H1 (cell line): Measurements from ENCODE around the gene GLTP. TPM values are rescaled to one million over a fixed set of nuclear protein-coding genes. Genes with fewer than 3 reads are reported as not detected.
"Not testable (repeated sequence)": the region's sequence is repeated elsewhere in the genome, so short reads cannot be mapped to it uniquely, and the experiment has no call there.

Experiments
- CTCF ChIA-PET: fragments of 300-600 bp; sonication (Branson Sonifier 250); formaldehyde crosslinking; loops from one replicate; lab custom pipeline; 2021; ENCODE audit not compliant: partially characterized antibody; lab: Charles Lee
- POLR2A ChIA-PET: fragments of 300-600 bp; sonication (Branson Sonifier 250); formaldehyde crosslinking; loops from one replicate; lab custom pipeline; 2021; ENCODE audit warnings: inconsistent platforms; ENCODE audit not compliant: partially characterized antibody; lab: Charles Lee
- DNase-seq, 2 experiments: peaks; one replicate each; pipeline versions ENCODE4 v3.0.0 to v3.0.0-alpha.2; 2010 to 2022; ENCODE audit warnings: low spot score in 2 of 2, low read depth in 1 of 2, mixed read lengths in 1 of 2
- FAIRE-seq: peaks from 2 replicates; lab custom pipeline; 2011; peaks lifted over from hg19 to GRCh38; lab: Jason Lieb, UNC
- H2AFZ ChIP-seq: 2 replicates; pipeline ENCODE4 v1.8.1; 2012; ENCODE audit warnings: low read length, inconsistent platforms
- H2AK5ac ChIP-seq: 2 replicates; pipeline ENCODE4 v1.6.1; 2013; ENCODE audit warnings: low read depth, low read length
- H2BK120ac ChIP-seq: replicated peaks from 2 replicates; pipeline ENCODE3; 2013; ENCODE audit warnings: low read depth, low read length, inconsistent platforms
- H2BK12ac ChIP-seq: 2 replicates; pipeline ENCODE4 v1.6.1; 2013; ENCODE audit warnings: low read depth, low read length
- H2BK15ac ChIP-seq: 2 replicates; pipeline ENCODE4 v1.6.1; 2013; ENCODE audit warnings: low read length
- H2BK20ac ChIP-seq: 2 replicates; pipeline ENCODE4 v1.6.1; 2013; ENCODE audit warnings: low read length
- H2BK5ac ChIP-seq: 2 replicates; pipeline ENCODE4 v1.6.1; 2013; ENCODE audit warnings: low read depth, low read length
- H3K14ac ChIP-seq: 2 replicates; pipeline ENCODE4 v1.6.1; 2013; ENCODE audit warnings: inconsistent platforms; ENCODE audit not compliant: insufficient read length
- H3K18ac ChIP-seq: 2 replicates; pipeline ENCODE4 v1.6.1; 2013; ENCODE audit warnings: low read length; ENCODE audit errors: extremely low read depth
- H3K23ac ChIP-seq: 2 replicates; pipeline ENCODE4 v1.6.1; 2013; ENCODE audit warnings: inconsistent platforms; ENCODE audit not compliant: insufficient read length
- H3K23me2 ChIP-seq: 2 replicates; pipeline ENCODE4 v1.6.1; 2013; ENCODE audit warnings: low read depth, low read length
- H3K27ac ChIP-seq: 2 replicates; pipeline ENCODE4 v1.6.1; 2011; ENCODE audit warnings: low read depth, low read length, inconsistent platforms
- H3K27me3 ChIP-seq, 4 experiments: replicated peaks in 1 of 4; 1 replicate in 1 of 4; 2 replicates in 3 of 4; pipeline versions ENCODE4 v1.6.1 to v1.8.1; 2011 to 2013; ENCODE audit warnings: low read length in 3 of 4, mild to moderate bottlenecking in 3 of 4, inconsistent platforms in 2 of 4, mixed read lengths in 2 of 4, moderate library complexity in 1 of 4; ENCODE audit not compliant: control insufficient read depth in 3 of 4, insufficient read depth in 3 of 4; ENCODE audit errors: extremely low read depth in 1 of 4
- H3K36me3 ChIP-seq, 4 experiments: 2 replicates each; pipeline versions ENCODE4 v1.6.1 to v1.8.1; 2011 to 2013; ENCODE audit warnings: mild to moderate bottlenecking in 4 of 4, low read length in 3 of 4, moderate library complexity in 2 of 4, control low read depth in 1 of 4, inconsistent platforms in 1 of 4; ENCODE audit not compliant: insufficient read depth in 4 of 4, control insufficient read depth in 2 of 4
- H3K4ac ChIP-seq: replicated peaks from 2 replicates; pipeline ENCODE3; 2013; ENCODE audit warnings: low read length, low read depth, mixed read lengths, inconsistent platforms; ENCODE audit not compliant: insufficient read length
- H3K4me1 ChIP-seq, 4 experiments: replicated peaks in 1 of 4; 1 replicate in 1 of 4; 2 replicates in 3 of 4; pipeline versions ENCODE4 v1.6.1 to v1.8.1; 2011 to 2013; ENCODE audit warnings: low read length in 3 of 4, inconsistent platforms in 2 of 4, mixed read lengths in 1 of 4; ENCODE audit not compliant: insufficient read depth in 4 of 4, control insufficient read depth in 3 of 4
- H3K4me2 ChIP-seq, 2 experiments: 2 replicates each; pipeline versions ENCODE4 v1.6.1 to v1.8.1; 2011 to 2013; ENCODE audit warnings: low read depth in 2 of 2, low read length in 2 of 2, control low read depth in 1 of 2, inconsistent platforms in 1 of 2, mild to moderate bottlenecking in 1 of 2; ENCODE audit not compliant: insufficient read depth in 1 of 2
- H3K4me3 ChIP-seq, 4 experiments: fragments of 200-600, 300-600 bp in 1 of 4; sonication (generic), shearing (Covaris generic), sonication (Bioruptor Twin) in 1 of 4; 2 replicates each; pipeline versions ENCODE4 v1.5.1 to v1.8.1; 2011 to 2016; ENCODE audit warnings: low read length in 4 of 4, low read depth in 3 of 4, control low read depth in 2 of 4, inconsistent platforms in 2 of 4, mild to moderate bottlenecking in 2 of 4, mixed read lengths in 1 of 4, moderate library complexity in 1 of 4; ENCODE audit not compliant: insufficient read depth in 2 of 4; ENCODE audit errors: extremely low read depth in 1 of 4
- H3K56ac ChIP-seq: replicated peaks from 2 replicates; pipeline ENCODE3; 2013; ENCODE audit warnings: low read depth, mild to moderate bottlenecking, mixed read lengths, low read length, inconsistent platforms; ENCODE audit not compliant: insufficient read length
- H3K79me1 ChIP-seq: 2 replicates; pipeline ENCODE4 v1.6.1; 2013; ENCODE audit warnings: low read depth, low read length, control low read depth
- H3K79me2 ChIP-seq, 2 experiments: 2 replicates each; pipeline versions ENCODE4 v1.6.1 to v1.8.1; 2012 to 2013; ENCODE audit warnings: low read length in 2 of 2, mild to moderate bottlenecking in 2 of 2, inconsistent platforms in 1 of 2; ENCODE audit not compliant: insufficient read depth in 2 of 2, control insufficient read depth in 1 of 2
- H3K9ac ChIP-seq, 4 experiments: replicated peaks in 1 of 4; 1 replicate in 1 of 4; 2 replicates in 3 of 4; pipeline versions ENCODE4 v1.6.1 to v1.8.1; 2011 to 2013; ENCODE audit warnings: low read depth in 3 of 4, low read length in 3 of 4, control low read depth in 2 of 4, mild to moderate bottlenecking in 2 of 4, moderate library complexity in 2 of 4, inconsistent platforms in 1 of 4; ENCODE audit errors: extremely low read depth in 1 of 4
- H3K9me3 ChIP-seq, 2 experiments: 2 replicates each; pipeline versions ENCODE4 v1.6.1 to v1.8.1; 2012 to 2013; ENCODE audit warnings: mild to moderate bottlenecking in 2 of 2, moderate library complexity in 2 of 2, control low read depth in 1 of 2, inconsistent platforms in 1 of 2, low read depth in 1 of 2, low read length in 1 of 2, mixed read lengths in 1 of 2; ENCODE audit not compliant: insufficient read depth in 2 of 2
- H4K20me1 ChIP-seq, 2 experiments: replicated peaks in 1 of 2; 2 replicates each; pipeline versions ENCODE3 to v1.8.1; 2011 to 2013; ENCODE audit warnings: inconsistent platforms in 2 of 2, low read length in 2 of 2, mild to moderate bottlenecking in 1 of 2; ENCODE audit not compliant: insufficient read depth in 2 of 2, control insufficient read depth in 1 of 2
- H4K5ac ChIP-seq: 2 replicates; pipeline ENCODE4 v1.6.1; 2013; ENCODE audit warnings: low read length, low read depth, mixed read lengths, inconsistent platforms; ENCODE audit not compliant: insufficient read length
- H4K8ac ChIP-seq: 2 replicates; pipeline ENCODE4 v1.8.0; 2013; ENCODE audit warnings: mild to moderate bottlenecking, moderate library complexity, low read length, inconsistent platforms; ENCODE audit not compliant: insufficient read depth; ENCODE audit errors: extremely low read depth
- H4K91ac ChIP-seq: replicated peaks from 2 replicates; pipeline ENCODE3; 2013; ENCODE audit warnings: low read length, mixed read lengths, inconsistent platforms; ENCODE audit not compliant: insufficient read length
- ATF2 ChIP-seq: IDR thresholded peaks from 2 replicates; pipeline ENCODE4 v1.6.1; 2012; ENCODE audit warnings: low read length, inconsistent platforms
- ATF3 ChIP-seq: IDR thresholded peaks from 2 replicates; pipeline ENCODE4 v1.6.1; 2011; ENCODE audit warnings: low read depth, mild to moderate bottlenecking, low read length; ENCODE audit not compliant: insufficient read depth
- CTCF ChIP-seq, 3 experiments: IDR thresholded peaks; 1 replicate in 2 of 3; 2 replicates in 1 of 3; pipeline versions ENCODE4 v1.5.1 to v1.6.1; 2011; ENCODE audit warnings: low read length in 3 of 3, mild to moderate bottlenecking in 3 of 3, inconsistent platforms in 2 of 3, low read depth in 1 of 3, moderate library complexity in 1 of 3; ENCODE audit not compliant: insufficient read depth in 1 of 3; ENCODE audit errors: control extremely low read depth in 1 of 3
- KDM5A ChIP-seq: fragments of 200-600 bp; IDR thresholded peaks from 2 replicates; pipeline ENCODE4 v1.7.1; 2012; ENCODE audit warnings: mild to moderate bottlenecking, low read length, inconsistent platforms, mixed read lengths
- WGBS, 2 experiments: shearing (Covaris generic) in 1 of 2; methylation state at CpG; one replicate each; pipeline versions ENCODE4 v1.1.6 to v1.1.7; 2013 to 2015; ENCODE audit warnings: low lambda C conversion rate in 2 of 2, mixed read lengths in 2 of 2, inconsistent platforms in 1 of 2, low coverage in 1 of 2, missing lambda C conversion rate in 1 of 2; ENCODE audit not compliant: insufficient replicate concordance in 2 of 2, insufficient coverage in 1 of 2, insufficient read length in 1 of 2; ENCODE audit errors: extremely low coverage in 1 of 2, missing lambda C conversion rate in 1 of 2; 5-methylcytosine and 5-hydroxymethylcytosine counted together
- polyA plus RNA-seq, 7 experiments: library from polyadenylated mRNA; depleted of rRNA in 3 of 7; stranded (reverse) in 5 of 7; unstranded in 2 of 7; fragments of >200 nt in 5 of 7; fragments of 200-250 nt in 2 of 7; gene quantifications; 1 replicate in 5 of 7; 2 replicates in 1 of 7; 4 replicates in 1 of 7; pipeline versions ENCODE4 v1.2.1 to v1.2.3, GENCODE V29; 2011 to 2013; ENCODE audit warnings: missing spikeins in 2 of 7, mixed read lengths in 2 of 7
- total RNA-seq: library from RNA; stranded (reverse); fragmentation: NEBNext Ultra II Directional; extraction: Animal tissue kit (Norgen Biotek cat#: 25700); gene quantifications from 2 replicates; pipeline ENCODE4 v1.2.1, GENCODE V29; 2021

GLTP gene
- total and polyA plus RNA-seq, 2 of the 8 experiments (the other 6 are each of a cell fraction or from before 2014, with no cell fraction given) = 9.8 to 26.1 TPM

- TF ChIP-seq CTCF (IDR thresholded peaks at IDR 0.05; ENCODE audit: control extremely low read depth in 1 of 3, insufficient read depth in 1 of 3, low read depth in 1 of 3, low read length in 3 of 3) = no peak
- no peak for TF ChIP-seq KDM5A
- no peak for TF ChIP-seq ATF3
- no peak for TF ChIP-seq ATF2
Observed at GRCh38 chr12:109899783-109900751, 19.7 kb upstream of the GLTP start, which contains the start of gene TCHP (continued).

GRCh38 chr12:109899345-109899744 lies 19.0 kb upstream of the GLTP start:
- H3K36me3 ChIP-seq, H2AK5ac ChIP-seq, FAIRE-seq, H2BK120ac ChIP-seq, H4K5ac ChIP-seq, H2BK15ac ChIP-seq, H3K23me2 ChIP-seq, POLR2A ChIA-PET, H3K18ac ChIP-seq, H4K20me1 ChIP-seq, H4K91ac ChIP-seq, H2BK20ac ChIP-seq, H3K23ac ChIP-seq, H2BK5ac ChIP-seq, H3K27ac ChIP-seq, DNase-seq, H4K8ac ChIP-seq, H3K79me2 ChIP-seq, H3K79me1 ChIP-seq, H3K9me3 ChIP-seq, H3K9ac ChIP-seq, H2AFZ ChIP-seq, H2BK12ac ChIP-seq, H3K14ac ChIP-seq, H3K56ac ChIP-seq, H3K4ac ChIP-seq: not testable (repeated sequence)
- H3K27me3 ChIP-seq = peaks cover 44 to 84% (median 80%) of the 10 kb centered on the region in 4 experiments
- peak overlapping the region; percentile 86 to 93; a peak in 1 of 4 replicates for H3K4me2 ChIP-seq
- 91% methylated on average over 15 of the region's 15 CpGs; no CpG with 5 or more reads in 1 of the 2 experiments for WGBS, 2 experiments
- H3K4me1 ChIP-seq = peaks cover 0 to 10% (median 2%) of the 10 kb centered on the region in 4 experiments; a peak in 3 of 7 replicates
- CTCF ChIA-PET = interaction anchor here (1.0 to 3.0 kb wide), 7 partner anchors 10 to 94 kb away, joined by 3 to 21 read pairs (median 4); no protein-coding TSS in a partner anchor
- H3K4me3 ChIP-seq = peak overlapping the region in 1 of 4 experiments; percentile 72; a peak in 2 of 8 replicates
